Smooth muscle cell (in vitro differentiated cells): ENCODE data around the gene SLC22A16. TPM values are rescaled to one million over a fixed set of nuclear protein-coding genes. Genes with fewer than 3 reads are reported as not detected.

Experiments used
- DNase-seq: peaks from one replicate; lab custom pipeline; 2025; ENCODE audit not compliant: unreplicated experiment; lab: John Stamatoyannopoulos, UW
- H2AFZ ChIP-seq: fragments of 200-600 bp; sonication (generic); 2 replicates; pipeline ENCODE4 v1.6.0; 2016; ENCODE audit warnings: antibody characterized with exemption, low read depth, mild to moderate bottlenecking
- H3F3A ChIP-seq: fragments of 200-600 bp; sonication (generic); 2 replicates; pipeline ENCODE4 v1.6.0; 2017; ENCODE audit warnings: antibody characterized with exemption, low read depth
- H3K27ac ChIP-seq: fragments of 200-600 bp; sonication (generic); 2 replicates; pipeline ENCODE4 v1.5.1; 2016; ENCODE audit warnings: low read depth, mild to moderate bottlenecking
- H3K27me3 ChIP-seq: fragments of 200-600 bp; sonication (generic); 2 replicates; pipeline ENCODE4 v1.6.1; 2016; ENCODE audit warnings: low read depth, mild to moderate bottlenecking
- H3K36me3 ChIP-seq: fragments of 200-600 bp; sonication (generic); 2 replicates; pipeline ENCODE4 v1.5.1; 2016; ENCODE audit warnings: low read depth
- H3K4me1 ChIP-seq: fragments of 200-600 bp; sonication (generic); 2 replicates; pipeline ENCODE4 v1.5.1; 2016; ENCODE audit warnings: low read depth
- H3K4me2 ChIP-seq: fragments of 200-600 bp; sonication (generic); 2 replicates; pipeline ENCODE4 v1.6.0; 2016; ENCODE audit warnings: mild to moderate bottlenecking
- H3K4me3 ChIP-seq: fragments of 200-600 bp; sonication (generic); 2 replicates; pipeline ENCODE4 v1.5.1; 2016; ENCODE audit warnings: mild to moderate bottlenecking
- H3K79me2 ChIP-seq: fragments of 200-600 bp; sonication (generic); 2 replicates; pipeline ENCODE4 v1.6.0; 2016; ENCODE audit warnings: low read depth, mild to moderate bottlenecking
- H3K9ac ChIP-seq: fragments of 200-600 bp; sonication (generic); 2 replicates; pipeline ENCODE4 v1.6.0; 2016; ENCODE audit warnings: low read depth
- H3K9me3 ChIP-seq: fragments of 200-600 bp; sonication (generic); replicated peaks from 2 replicates; pipeline ENCODE4 v1.5.1; 2016; ENCODE audit warnings: low read depth
- H4K20me1 ChIP-seq: fragments of 200-600 bp; sonication (generic); 2 replicates; pipeline ENCODE4 v1.6.0; 2016; ENCODE audit warnings: low read depth
- WGBS: methylation state at CpG from one replicate; pipeline ENCODE4 v1.1.7; 2016; ENCODE audit warnings: low lambda C conversion rate; 5-methylcytosine and 5-hydroxymethylcytosine counted together
- polyA plus RNA-seq: library from polyadenylated mRNA; unstranded; fragments of >200 nt; fragmentation: Nextera tagmentation; extraction: Ambion mirVana; gene quantifications from 2 replicates; pipeline ENCODE4 v1.2.1, GENCODE V29; 2016
- total RNA-seq: library from RNA; depleted of rRNA; stranded (reverse); fragments of >200 nt; gene quantifications from 2 replicates; pipeline ENCODE4 v1.2.3, GENCODE V29; 2014
- TF ChIP-seq, protein P1 (sequence below): fragments of 200-600 bp; sonication (generic); IDR thresholded peaks from 2 replicates; pipeline ENCODE4 v1.5.1; 2017; ENCODE audit warnings: borderline replicate concordance, mild to moderate bottlenecking, antibody characterized with exemption; ENCODE audit not compliant: insufficient read depth, poor library complexity, severe bottlenecking

Gene SLC22A16
- total and polyA plus RNA-seq, 2 experiments from 2014 or later: not detected

DNA sequence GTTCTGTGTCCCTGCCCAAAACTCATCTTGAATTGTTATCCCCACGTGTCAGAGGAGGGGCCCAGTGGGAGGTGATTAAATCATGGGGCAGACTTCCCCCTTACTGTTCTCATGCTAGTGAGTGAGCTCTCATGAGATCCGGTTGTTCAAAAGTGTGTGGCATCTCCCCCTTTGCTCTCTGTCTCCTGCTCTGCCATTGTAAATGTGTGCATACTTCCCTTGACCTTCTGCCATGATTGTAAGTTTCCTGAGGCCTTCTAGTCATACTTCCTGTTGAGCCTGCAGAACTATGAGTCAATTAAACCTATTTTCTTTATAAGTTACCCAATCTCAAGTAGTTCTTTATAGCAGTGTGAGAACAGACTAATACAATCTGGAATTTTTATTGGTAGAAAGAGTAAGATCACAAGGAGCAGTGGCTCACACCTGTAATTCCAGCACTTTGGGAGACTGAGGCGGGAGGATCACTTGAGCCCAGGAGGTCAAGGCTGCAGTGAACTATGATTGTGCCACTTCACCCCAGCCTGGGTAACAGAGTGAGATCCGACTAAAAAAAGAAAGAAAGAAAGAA, 47.1 kb upstream of the SLC22A16 start:
- Histone ChIP-seq H2AFZ (no peak overlapping the region), H3K27me3 (no peaks in the 10 kb centered on the region), H3K4me2 (no peak overlapping the region), H3K27ac (no peak overlapping the region), H3K36me3 (no peaks in the 10 kb centered on the region), H3K79me2 (no peaks in the 10 kb centered on the region), H3K4me1 (peaks cover 8% of the 10 kb centered on the region), H3K9me3 (no peaks in the 10 kb centered on the region), H3K4me3 (no peak overlapping the region), H4K20me1 (no peaks in the 10 kb centered on the region), H3K9ac (no peak overlapping the region), H3F3A (peaks cover under 1% of the 10 kb centered on the region)
- WGBS: 93% methylated on average over 4 of the region's 4 CpGs
- no peak for DNase-seq
- TF ChIP-seq, protein P1, sequence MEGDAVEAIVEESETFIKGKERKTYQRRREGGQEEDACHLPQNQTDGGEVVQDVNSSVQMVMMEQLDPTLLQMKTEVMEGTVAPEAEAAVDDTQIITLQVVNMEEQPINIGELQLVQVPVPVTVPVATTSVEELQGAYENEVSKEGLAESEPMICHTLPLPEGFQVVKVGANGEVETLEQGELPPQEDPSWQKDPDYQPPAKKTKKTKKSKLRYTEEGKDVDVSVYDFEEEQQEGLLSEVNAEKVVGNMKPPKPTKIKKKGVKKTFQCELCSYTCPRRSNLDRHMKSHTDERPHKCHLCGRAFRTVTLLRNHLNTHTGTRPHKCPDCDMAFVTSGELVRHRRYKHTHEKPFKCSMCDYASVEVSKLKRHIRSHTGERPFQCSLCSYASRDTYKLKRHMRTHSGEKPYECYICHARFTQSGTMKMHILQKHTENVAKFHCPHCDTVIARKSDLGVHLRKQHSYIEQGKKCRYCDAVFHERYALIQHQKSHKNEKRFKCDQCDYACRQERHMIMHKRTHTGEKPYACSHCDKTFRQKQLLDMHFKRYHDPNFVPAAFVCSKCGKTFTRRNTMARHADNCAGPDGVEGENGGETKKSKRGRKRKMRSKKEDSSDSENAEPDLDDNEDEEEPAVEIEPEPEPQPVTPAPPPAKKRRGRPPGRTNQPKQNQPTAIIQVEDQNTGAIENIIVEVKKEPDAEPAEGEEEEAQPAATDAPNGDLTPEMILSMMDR: no peak

DNA sequence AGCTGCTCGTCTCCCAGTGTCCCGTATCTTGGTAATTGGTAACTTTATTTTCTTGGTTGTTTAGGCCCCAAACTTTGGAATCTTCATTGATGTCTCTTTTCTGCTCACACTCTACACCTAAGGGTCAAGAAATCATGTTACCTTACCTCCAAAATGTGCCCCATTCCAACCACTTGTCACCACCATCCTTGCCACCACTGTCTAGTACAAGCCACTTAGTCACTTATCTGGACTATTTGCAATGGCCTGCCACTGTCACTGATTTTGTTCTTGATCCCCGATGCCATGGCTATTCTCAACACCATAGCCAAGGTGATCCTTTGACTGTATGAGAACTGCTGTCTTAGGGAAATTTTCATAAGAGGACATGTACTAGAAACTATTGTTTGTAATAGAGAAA, 46.0 kb upstream of the SLC22A16 start:
- 96% methylated on average over 3 of the region's 3 CpGs for WGBS
- no peaks in the 10 kb centered on the region for H3K79me2 ChIP-seq
- no peak overlapping the region for H2AFZ ChIP-seq
- H3K4me2 ChIP-seq: no peak overlapping the region
- TF ChIP-seq, protein P1: no peak
- no peak overlapping the region for H3K27ac ChIP-seq
- no peaks in the 10 kb centered on the region for H3K36me3 ChIP-seq
- no peak for DNase-seq
- H3K9me3 ChIP-seq: no peaks in the 10 kb centered on the region
- H3K9ac ChIP-seq: no peak overlapping the region
- H3K27me3 ChIP-seq: no peaks in the 10 kb centered on the region
- H3K4me3 ChIP-seq: no peak overlapping the region
- H4K20me1 ChIP-seq: no peaks in the 10 kb centered on the region
- H3F3A ChIP-seq: no peaks in the 10 kb centered on the region
- H3K4me1 ChIP-seq: peaks cover 8% of the 10 kb centered on the region

DNA sequence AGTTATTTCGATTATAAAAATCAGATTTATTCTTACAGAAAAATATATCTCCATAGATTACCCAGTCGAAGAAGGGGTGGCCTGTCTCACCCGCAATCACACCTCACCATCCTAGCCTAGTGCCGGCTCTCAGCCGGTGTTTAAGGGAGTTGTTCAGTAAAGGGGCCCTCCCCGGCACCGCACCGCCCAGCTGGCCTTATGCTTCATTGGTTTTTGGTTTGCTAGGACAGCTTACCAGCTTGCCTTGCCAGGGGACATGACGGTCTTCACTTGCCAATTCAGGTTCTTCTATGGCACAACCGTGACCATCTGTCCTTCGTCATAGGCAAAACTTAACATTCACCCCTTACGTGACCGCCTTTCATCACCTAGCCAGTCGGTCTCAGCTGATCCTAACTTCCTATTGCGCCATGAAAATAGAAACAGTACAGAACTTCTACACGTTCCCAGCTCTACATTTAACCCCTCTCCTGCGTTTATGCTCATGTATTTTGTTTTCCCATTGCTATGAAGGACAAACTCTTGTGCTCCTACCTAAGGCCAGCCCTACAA, 44.7 kb upstream of the SLC22A16 start:
- Histone ChIP-seq H3K27ac (no peak overlapping the region), H3K4me1 (peaks cover 8% of the 10 kb centered on the region), H3K36me3 (no peaks in the 10 kb centered on the region), H3K79me2 (no peaks in the 10 kb centered on the region), H3F3A (no peaks in the 10 kb centered on the region), H2AFZ (no peak overlapping the region), H4K20me1 (no peaks in the 10 kb centered on the region), H3K4me3 (no peak overlapping the region), H3K4me2 (no peak overlapping the region), H3K9me3 (no peaks in the 10 kb centered on the region), H3K9ac (no peak overlapping the region), H3K27me3 (no peaks in the 10 kb centered on the region)
- WGBS: 86% methylated on average over 17 of the region's 17 CpGs
- TF ChIP-seq, protein P1: no peak
- no peak for DNase-seq
